GM10248 (cell line): Measurements from ENCODE around the gene POU2F1.

Source experiments
- CTCF ChIA-PET: fragments of 300-600 bp; sonication (Branson Sonifier 250); formaldehyde crosslinking; extraction: SDS; loops from one replicate; lab custom pipeline; 2021; ENCODE audit warnings: antibody characterized with exemption; lab: Yijun Ruan, JAX
- POLR2A ChIA-PET: fragments of 350-650 bp; sonication (Branson Sonifier 250); formaldehyde crosslinking; extraction: SDS; loops from one replicate; lab custom pipeline; 2020; ENCODE audit warnings: antibody characterized with exemption; lab: Yijun Ruan, JAX
- DNase-seq: peaks from one replicate; pipeline ENCODE4 v3.0.0; 2012; ENCODE audit errors: extremely low spot score
- TF ChIP-seq, protein P1 (sequence below): IDR thresholded peaks from 2 replicates; pipeline ENCODE4 v1.5.1; 2012; ENCODE audit warnings: mild to moderate bottlenecking, low read depth; ENCODE audit errors: extremely low read depth, missing control alignments, control extremely low read depth

Gene POU2F1

DNA sequence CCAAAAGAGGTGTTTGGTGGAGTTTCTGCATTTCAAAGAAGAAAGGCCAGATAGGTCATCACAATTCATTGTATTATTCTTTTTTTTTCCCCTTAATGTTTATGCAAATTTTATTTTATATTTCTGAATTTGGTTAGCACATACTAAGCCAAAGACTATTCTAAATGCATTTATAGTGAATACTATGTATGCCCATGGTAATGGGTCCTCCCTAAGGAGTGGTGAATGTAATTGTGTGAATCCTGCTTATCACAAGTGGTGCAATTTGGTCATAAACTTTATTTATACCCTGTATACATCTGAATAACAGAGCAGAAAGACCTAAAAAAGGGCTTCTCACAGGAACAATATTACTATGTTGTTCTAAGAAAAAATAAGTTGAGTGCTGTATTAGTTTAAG is 198.6 kb downstream of the POU2F1 start:
- DNase-seq: no peak
- POLR2A ChIA-PET: no interaction called here
- CTCF ChIA-PET: interaction anchor here (1.6 to 3.3 kb wide), 2 partner anchors 17 to 121 kb away, joined by 4 to 10 read pairs; no protein-coding TSS in a partner anchor
- TF ChIP-seq, protein P1, sequence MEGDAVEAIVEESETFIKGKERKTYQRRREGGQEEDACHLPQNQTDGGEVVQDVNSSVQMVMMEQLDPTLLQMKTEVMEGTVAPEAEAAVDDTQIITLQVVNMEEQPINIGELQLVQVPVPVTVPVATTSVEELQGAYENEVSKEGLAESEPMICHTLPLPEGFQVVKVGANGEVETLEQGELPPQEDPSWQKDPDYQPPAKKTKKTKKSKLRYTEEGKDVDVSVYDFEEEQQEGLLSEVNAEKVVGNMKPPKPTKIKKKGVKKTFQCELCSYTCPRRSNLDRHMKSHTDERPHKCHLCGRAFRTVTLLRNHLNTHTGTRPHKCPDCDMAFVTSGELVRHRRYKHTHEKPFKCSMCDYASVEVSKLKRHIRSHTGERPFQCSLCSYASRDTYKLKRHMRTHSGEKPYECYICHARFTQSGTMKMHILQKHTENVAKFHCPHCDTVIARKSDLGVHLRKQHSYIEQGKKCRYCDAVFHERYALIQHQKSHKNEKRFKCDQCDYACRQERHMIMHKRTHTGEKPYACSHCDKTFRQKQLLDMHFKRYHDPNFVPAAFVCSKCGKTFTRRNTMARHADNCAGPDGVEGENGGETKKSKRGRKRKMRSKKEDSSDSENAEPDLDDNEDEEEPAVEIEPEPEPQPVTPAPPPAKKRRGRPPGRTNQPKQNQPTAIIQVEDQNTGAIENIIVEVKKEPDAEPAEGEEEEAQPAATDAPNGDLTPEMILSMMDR: no peak

DNA sequence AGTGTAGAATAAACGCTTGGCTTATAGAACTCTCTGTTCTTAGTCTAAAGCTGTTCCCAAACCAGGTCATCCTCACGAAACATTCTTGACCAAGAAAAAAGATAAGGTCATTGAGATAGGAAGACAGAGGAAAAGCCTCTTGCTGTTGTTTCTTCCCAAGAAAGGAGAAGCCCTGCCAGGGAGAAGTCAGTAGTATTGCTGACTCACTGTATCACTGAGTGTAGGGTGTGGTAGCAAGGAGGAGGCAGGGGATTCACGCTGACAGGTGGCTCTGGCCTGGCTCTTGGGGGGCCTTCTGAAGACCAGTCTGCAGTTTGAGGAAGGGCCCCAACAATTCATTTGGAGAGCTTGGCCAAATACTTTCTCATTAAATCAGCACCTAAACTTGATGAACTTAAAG is 199.8 kb downstream of the POU2F1 start:
- no peak for DNase-seq
- CTCF ChIA-PET: interaction anchor here (1.0 to 2.2 kb wide), 5 partner anchors 18 to 267 kb away, joined by 3 to 6 read pairs (median 3); no protein-coding TSS in a partner anchor
- TF ChIP-seq, protein P1: no peak
- POLR2A ChIA-PET: no interaction called here

DNA sequence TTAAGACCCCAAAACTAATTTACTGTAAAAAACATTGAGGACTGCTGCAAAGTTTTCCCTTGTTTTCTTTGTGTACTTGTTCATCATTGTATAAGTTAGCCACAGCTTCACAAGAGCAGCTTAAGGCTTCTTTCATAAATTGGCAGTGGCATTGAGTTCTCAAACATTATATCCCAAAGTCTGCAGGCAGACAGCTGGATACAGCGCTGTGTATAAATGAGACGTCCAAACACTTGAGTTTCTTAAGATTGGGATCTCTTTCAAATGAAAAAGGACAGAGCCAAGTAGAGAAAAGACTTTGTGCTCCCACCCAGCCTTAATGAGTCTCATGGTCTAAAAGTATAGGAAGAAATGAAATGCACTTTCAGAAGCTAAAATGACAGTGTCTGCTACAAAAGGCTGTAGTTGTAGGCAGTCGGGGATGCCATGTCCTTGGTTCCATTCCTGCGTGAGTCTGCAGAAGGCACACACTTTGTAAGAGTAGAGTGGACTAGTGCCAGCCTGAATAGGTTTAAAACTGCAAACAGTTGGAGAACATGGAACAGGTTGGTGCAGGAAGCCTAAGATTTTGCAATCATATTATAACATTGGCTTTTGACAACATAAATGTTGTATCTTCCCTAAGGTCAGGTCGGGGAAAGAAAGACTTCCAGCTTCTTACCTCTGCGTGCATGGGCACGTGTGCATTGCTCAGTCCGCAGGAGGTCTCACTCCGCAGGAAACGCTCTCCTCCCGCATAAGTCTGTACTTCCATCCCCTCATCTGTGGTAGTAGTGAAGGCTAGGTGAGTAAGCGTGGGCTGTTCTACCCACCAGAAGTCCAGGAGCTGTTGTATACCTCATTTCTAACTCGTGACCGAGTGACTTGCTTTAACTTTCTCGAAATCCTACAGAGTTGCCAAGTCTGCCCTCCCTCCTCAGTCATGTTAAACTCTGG is 203.3 kb downstream of the POU2F1 start:
- CTCF ChIA-PET: interaction anchor here (0.7 to 1.9 kb wide), 5 partner anchors 10 to 156 kb away, joined by 3 to 6 read pairs (median 4); no protein-coding TSS in a partner anchor
- TF ChIP-seq, protein P1: no peak

DNA sequence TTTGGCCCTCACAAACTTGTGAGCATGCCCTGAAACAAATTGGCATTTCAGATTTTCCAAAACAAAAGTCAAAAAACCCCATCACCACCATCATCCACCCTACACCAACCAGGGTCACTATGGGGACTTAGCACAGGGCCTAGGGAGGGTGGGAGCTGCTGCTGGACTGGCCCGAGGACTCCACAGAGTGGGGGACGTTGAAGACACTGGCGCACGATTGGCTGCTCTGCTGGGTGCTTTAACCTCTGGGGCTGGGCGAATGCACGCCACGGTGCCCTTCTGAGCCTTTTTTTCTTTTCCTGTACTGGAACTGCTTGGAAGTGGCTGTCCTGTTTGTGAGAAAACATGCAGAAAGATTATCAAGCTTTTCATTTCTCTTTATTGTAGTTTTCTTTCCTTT is 204.8 kb downstream of the POU2F1 start:
- POLR2A ChIA-PET: no interaction called here

More for the DNA sequence above, 203.3 kb downstream of the POU2F1 start:
- POLR2A ChIA-PET: no interaction called here
- DNase-seq: no peak

DNA sequence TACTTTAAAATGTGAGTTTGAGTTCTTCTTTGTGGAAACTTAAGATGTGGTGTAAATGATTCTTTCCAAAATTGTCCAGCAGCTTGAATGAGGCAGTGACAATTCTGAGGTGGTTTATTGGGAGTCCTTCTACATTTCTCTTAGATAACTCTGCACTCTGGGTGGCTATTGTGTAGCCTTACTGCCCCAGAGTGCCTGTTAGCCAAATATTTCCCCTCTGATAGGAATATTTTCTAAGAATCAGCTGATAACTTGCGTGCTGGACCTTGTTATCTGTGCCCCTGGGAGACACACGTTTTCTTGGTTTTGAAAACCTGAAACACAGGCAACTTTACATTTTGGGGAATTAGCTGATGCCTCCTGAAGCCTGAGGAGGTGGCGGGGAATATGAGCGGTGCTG is 206.0 kb downstream of the POU2F1 start:
- DNase-seq: no peak
- ChIA-PET POLR2A (no interaction called here), CTCF (interaction anchor here (1.3 to 3.5 kb wide), 6 partner anchors 13 to 158 kb away, joined by 5 to 23 read pairs (median 6); no protein-coding TSS in a partner anchor)
- TF ChIP-seq, protein P1: no peak

More for the DNA sequence above, 204.8 kb downstream of the POU2F1 start:
- DNase-seq: no peak
- TF ChIP-seq, protein P1: no peak
- CTCF ChIA-PET: interaction anchor here (0.9 to 1.9 kb wide), 2 partner anchors 22 to 157 kb away, joined by 3 to 6 read pairs; no protein-coding TSS in a partner anchor

DNA sequence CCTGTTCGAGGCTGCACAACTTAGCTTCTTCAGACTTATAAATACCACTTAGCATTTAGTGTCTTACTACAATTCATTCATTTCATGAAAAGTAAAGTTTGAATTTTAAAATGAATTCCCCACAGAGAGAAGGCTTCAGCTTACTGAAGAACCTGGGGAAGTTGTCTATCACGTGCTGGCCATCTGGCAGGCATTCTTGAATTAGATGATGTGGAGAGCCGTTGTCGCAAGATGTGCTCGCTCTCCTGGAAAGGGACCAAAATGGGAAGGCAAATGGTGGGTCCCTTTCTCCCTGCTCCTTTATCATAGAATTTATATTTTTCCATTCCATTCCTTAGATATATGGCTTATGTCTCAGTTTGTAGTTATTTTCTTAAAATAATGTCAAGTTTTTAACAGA is 207.2 kb downstream of the POU2F1 start:
- ChIA-PET CTCF (interaction anchor here (1.3 to 3.5 kb wide), 6 partner anchors 11 to 159 kb away, joined by 5 to 23 read pairs (median 6); no protein-coding TSS in a partner anchor), POLR2A (no interaction called here)
- TF ChIP-seq, protein P1: no peak
- no peak for DNase-seq
